Hepatocyte (in vitro differentiated cells): ENCODE results near the gene ITPK1. TPM values are rescaled to one million over a fixed set of nuclear protein-coding genes. Genes with fewer than 3 reads are reported as not detected.

Source experiments
- DNase-seq: peaks from one replicate; pipeline ENCODE4 v3.0.0-alpha.2; 2016; ENCODE audit warnings: low spot score
- H2AFZ ChIP-seq: fragments of 200-600 bp; sonication (generic); 2 replicates; pipeline ENCODE4 v1.6.0; 2016; ENCODE audit warnings: antibody characterized with exemption, mild to moderate bottlenecking
- H3K27ac ChIP-seq: fragments of 200-600 bp; sonication (generic); 2 replicates; pipeline ENCODE4 v1.5.1; 2016; ENCODE audit warnings: mild to moderate bottlenecking
- H3K27me3 ChIP-seq: fragments of 200-600 bp; sonication (generic); 2 replicates; pipeline ENCODE4 v1.6.1; 2016
- H3K36me3 ChIP-seq: fragments of 200-600 bp; sonication (generic); replicated peaks from 2 replicates; pipeline ENCODE4 v1.5.1; 2016; ENCODE audit warnings: low read depth; ENCODE audit not compliant: insufficient read depth
- H3K4me1 ChIP-seq: fragments of 200-600 bp; sonication (generic); 2 replicates; pipeline ENCODE4 v1.5.1; 2016; ENCODE audit warnings: mild to moderate bottlenecking, moderate library complexity; ENCODE audit not compliant: insufficient read depth
- H3K4me2 ChIP-seq: fragments of 200-600 bp; sonication (generic); 2 replicates; pipeline ENCODE4 v1.6.0; 2016
- H3K4me3 ChIP-seq: fragments of 200-600 bp; sonication (generic); 2 replicates; pipeline ENCODE4 v1.5.1; 2016; ENCODE audit warnings: mild to moderate bottlenecking
- H3K79me2 ChIP-seq: fragments of 200-600 bp; sonication (generic); 2 replicates; pipeline ENCODE4 v1.6.0; 2017; ENCODE audit warnings: mild to moderate bottlenecking
- H3K9me2 ChIP-seq: fragments of 200-600 bp; sonication (generic); replicated peaks from 2 replicates; pipeline ENCODE4 v1.6.0; 2017; ENCODE audit warnings: mild to moderate bottlenecking; ENCODE audit not compliant: insufficient read depth
- H3K9me3 ChIP-seq: fragments of 200-600 bp; sonication (generic); 2 replicates; pipeline ENCODE4 v1.5.1; 2016; ENCODE audit warnings: low read depth, mild to moderate bottlenecking
- H4K20me1 ChIP-seq: fragments of 200-600 bp; sonication (generic); 2 replicates; pipeline ENCODE4 v1.6.0; 2016; ENCODE audit warnings: mild to moderate bottlenecking; ENCODE audit not compliant: insufficient read depth, poor library complexity, severe bottlenecking
- CTCF ChIP-seq: fragments of 200-600 bp; sonication (generic); IDR thresholded peaks from 2 replicates; pipeline ENCODE4 v1.5.1; 2016; ENCODE audit warnings: antibody characterized with exemption, mild to moderate bottlenecking; ENCODE audit not compliant: poor library complexity
- EZH2 ChIP-seq: fragments of 200-600 bp; sonication (generic); IDR thresholded peaks from 2 replicates; pipeline ENCODE4 v1.6.1; 2016; ENCODE audit warnings: antibody characterized with exemption, mild to moderate bottlenecking, borderline replicate concordance
- EZH2phosphoT487 ChIP-seq: fragments of 200-600 bp; sonication (generic); IDR thresholded peaks from one replicate; pipeline ENCODE4 v1.6.1; 2018; ENCODE audit warnings: antibody characterized with exemption, mild to moderate bottlenecking, low read depth, moderate library complexity; ENCODE audit not compliant: unreplicated experiment, severe bottlenecking
- WGBS: methylation state at CpG from one replicate; pipeline ENCODE4 v1.1.6; 2016; ENCODE audit warnings: low lambda C conversion rate; ENCODE audit errors: missing lambda C conversion rate; 5-methylcytosine and 5-hydroxymethylcytosine counted together
- polyA plus RNA-seq: library from polyadenylated mRNA; unstranded; fragments of >200 nt; fragmentation: Nextera tagmentation; extraction: Ambion mirVana; gene quantifications from 2 replicates; pipeline ENCODE4 v1.2.1, GENCODE V29; 2016
- total RNA-seq: library from RNA; depleted of rRNA; stranded (reverse); fragments of >200 nt; gene quantifications from 2 replicates; pipeline ENCODE4 v1.2.3, GENCODE V29; 2014

Gene ITPK1
- total and polyA plus RNA-seq, 2 experiments from 2014 or later, result 49.8 to 66.7 TPM

- Histone ChIP-seq H3K4me1 (no peaks in the 10 kb centered on the region), H3K79me2 (no peaks in the 10 kb centered on the region), H2AFZ (no peak overlapping the region), H3K4me2 (no peak overlapping the region), H3K4me3 (no peak overlapping the region), H3K27me3 (no peaks in the 10 kb centered on the region), H3K36me3 (no peaks in the 10 kb centered on the region), H4K20me1 (no peaks in the 10 kb centered on the region), H3K9me3 (no peaks in the 10 kb centered on the region), H3K27ac (no peak overlapping the region), H3K9me2 (no peaks in the 10 kb centered on the region)
- no peak for TF ChIP-seq CTCF
- TF ChIP-seq EZH2, result no peak
- TF ChIP-seq EZH2phosphoT487, result no peak
- 93% methylated on average over 12 of the region's 12 CpGs for WGBS
- DNase-seq, result no peak
Observed at GRCh38 chr14:92939699-92940098, 176.0 kb downstream of the ITPK1 start.

- no peaks in the 10 kb centered on the region for H3K27me3 ChIP-seq
- no peaks in the 10 kb centered on the region for H3K79me2 ChIP-seq
- H2AFZ ChIP-seq, result no peak overlapping the region
- H3K4me1 ChIP-seq, result no peaks in the 10 kb centered on the region
- DNase-seq, result no peak
- H4K20me1 ChIP-seq, result no peaks in the 10 kb centered on the region
- H3K36me3 ChIP-seq, result no peaks in the 10 kb centered on the region
- H3K9me3 ChIP-seq, result no peaks in the 10 kb centered on the region
- H3K9me2 ChIP-seq, result no peaks in the 10 kb centered on the region
- 94% methylated on average over 23 of the region's 27 CpGs for WGBS
- H3K27ac ChIP-seq, result no peak overlapping the region
- TF ChIP-seq EZH2phosphoT487 (no peak), EZH2 (no peak)
- no peak overlapping the region for H3K4me3 ChIP-seq
- no peak overlapping the region for H3K4me2 ChIP-seq
Observed at GRCh38 chr14:92938890-92939671, 176.6 kb downstream of the ITPK1 start.

- Histone ChIP-seq H3K4me1 (no peaks in the 10 kb centered on the region), H2AFZ (no peak overlapping the region), H3K9me3 (no peaks in the 10 kb centered on the region), H3K4me2 (no peak overlapping the region), H3K36me3 (no peaks in the 10 kb centered on the region), H3K79me2 (no peaks in the 10 kb centered on the region), H3K4me3 (no peak overlapping the region), H3K27me3 (no peaks in the 10 kb centered on the region), H3K27ac (no peak overlapping the region), H4K20me1 (no peaks in the 10 kb centered on the region), H3K9me2 (no peaks in the 10 kb centered on the region)
- no peak for TF ChIP-seq CTCF
- TF ChIP-seq EZH2phosphoT487, result no peak
- no peak for TF ChIP-seq EZH2
- no peak for DNase-seq
- WGBS, result 92% methylated on average over 7 of the region's 9 CpGs
Observed at GRCh38 chr14:92938235-92938875, 177.4 kb downstream of the ITPK1 start.
